HepG2 (cell line): Measurements from ENCODE around the gene UCK2. TPM values are rescaled to one million over a fixed set of nuclear protein-coding genes. Genes with fewer than 3 reads are reported as not detected.

Experiments used
- ATAC-seq: fragments of 200-7000 bp; cut with Tn5 transposase; 3 replicates; pipeline ENCODE4 v1.9.1; 2020; ENCODE audit warnings: mild to moderate bottlenecking, moderate library complexity
- BruUV-seq: library from RNA; stranded (reverse); fragments of 400-500 nt; replicated peaks from 2 replicates; lab custom pipeline; 2021; lab: Mats Ljungman, UMichigan
- CTCF ChIA-PET: fragments of 300-600 bp; formaldehyde crosslinking; extraction: SDS; loops from one replicate; lab custom pipeline; 2021; ENCODE audit warnings: low total read pairs, inconsistent platforms, low intra/inter-chr PET ratio; lab: Yijun Ruan, JAX
- POLR2A ChIA-PET: fragments of 350-600 bp; sonication (Branson Sonifier 250); formaldehyde crosslinking; loops from one replicate; lab custom pipeline; 2020; ENCODE audit warnings: antibody characterized with exemption, inconsistent platforms; lab: Yijun Ruan, JAX
- DNase-seq: peaks from one replicate; pipeline ENCODE4 v3.0.0-alpha.2; 2015; ENCODE audit warnings: low spot score
- FAIRE-seq: peaks from 3 replicates; lab custom pipeline; 2011; peaks lifted over from hg19 to GRCh38; lab: Jason Lieb, UNC
- H2AFZ ChIP-seq: one replicate; pipeline ENCODE4 v1.6.1; 2011; ENCODE audit warnings: low read length, inconsistent platforms
- H3K27ac ChIP-seq: fragments of 300-600 bp; 3 replicates; pipeline ENCODE4 v1.8.0; 2011; ENCODE audit warnings: mixed run types, mild to moderate bottlenecking, mixed read lengths, low read length, inconsistent platforms; ENCODE audit not compliant: insufficient read depth; ENCODE audit errors: extremely low read length
- H3K27me3 ChIP-seq, 2 experiments: fragments of 200-600 bp in 1 of 2; 2 replicates in 1 of 2; 3 replicates in 1 of 2; pipeline versions ENCODE4 v1.6.0 to v1.8.0; 2011; ENCODE audit warnings: low read length in 2 of 2, mild to moderate bottlenecking in 2 of 2, moderate library complexity in 2 of 2, inconsistent platforms in 1 of 2; ENCODE audit not compliant: insufficient read depth in 2 of 2, control insufficient read depth in 1 of 2
- H3K36me3 ChIP-seq, 2 experiments: fragments of 200-600 bp in 1 of 2; replicated peaks in 1 of 2; 2 replicates in 1 of 2; 3 replicates in 1 of 2; pipeline versions ENCODE4 v1.5.1 to v1.8.0; 2011; ENCODE audit warnings: low read length in 2 of 2, inconsistent platforms in 1 of 2; ENCODE audit not compliant: insufficient read depth in 2 of 2, control insufficient read depth in 1 of 2
- H3K4me1 ChIP-seq: 2 replicates; pipeline ENCODE4 v1.5.1; 2012; ENCODE audit warnings: low read length, inconsistent platforms; ENCODE audit not compliant: insufficient read depth
- H3K4me2 ChIP-seq: 2 replicates; pipeline ENCODE4 v1.6.0; 2011; ENCODE audit warnings: low read depth, low read length, inconsistent platforms
- H3K4me3 ChIP-seq, 3 experiments: fragments of 200-600 bp in 1 of 3; sonication (generic), shearing (Covaris generic) in 1 of 3; replicated peaks in 1 of 3; 2 replicates each; pipeline ENCODE4 v1.5.1; 2011 to 2016; ENCODE audit warnings: low read length in 3 of 3, inconsistent platforms in 2 of 3, low read depth in 2 of 3, mild to moderate bottlenecking in 2 of 3, control low read depth in 1 of 3, mixed read lengths in 1 of 3; ENCODE audit not compliant: insufficient read depth in 1 of 3
- H3K79me2 ChIP-seq: one replicate; pipeline ENCODE4 v1.6.1; 2011; ENCODE audit warnings: low read length, inconsistent platforms; ENCODE audit not compliant: insufficient read depth
- H3K9ac ChIP-seq: 2 replicates; pipeline ENCODE4 v1.6.0; 2011; ENCODE audit warnings: mild to moderate bottlenecking, low read depth, low read length, inconsistent platforms; ENCODE audit not compliant: insufficient read depth
- H3K9me3 ChIP-seq: 2 replicates; pipeline ENCODE4 v1.5.1; 2012; ENCODE audit warnings: mild to moderate bottlenecking, low read length
- H4K20me1 ChIP-seq: 2 replicates; pipeline ENCODE4 v1.6.0; 2011; ENCODE audit warnings: inconsistent platforms, mild to moderate bottlenecking, low read length, moderate library complexity; ENCODE audit not compliant: insufficient read depth
- CERS6 ChIP-seq: sonication (generic); formaldehyde crosslinking; IDR thresholded peaks from 2 replicates; pipeline ENCODE4 v1.5.0; 2020; ENCODE audit warnings: missing genetic modification reagents
- DNMT3B ChIP-seq: conservative IDR thresholded peaks from 2 replicates; pipeline ENCODE4 v1.6.1; 2016; ENCODE audit warnings: missing biosample characterization, control low read depth
- IKZF5 ChIP-seq: IDR thresholded peaks from 2 replicates; pipeline ENCODE4 v1.6.1; 2018; ENCODE audit warnings: missing genetic modification reagents, mild to moderate bottlenecking, missing compliant biosample characterization
- MTF2 ChIP-seq: sonication (generic); formaldehyde crosslinking; IDR thresholded peaks from 2 replicates; pipeline ENCODE4 v1.5.0; 2020; ENCODE audit warnings: missing genetic modification reagents, borderline replicate concordance
- MXD1 ChIP-seq: sonication (generic); formaldehyde crosslinking; IDR thresholded peaks from 2 replicates; pipeline ENCODE4 v1.4.0; 2020; ENCODE audit warnings: mild to moderate bottlenecking, missing genetic modification reagents
- PBX2 ChIP-seq: IDR thresholded peaks from 2 replicates; pipeline ENCODE4 v1.6.1; 2016; ENCODE audit warnings: control low read depth
- POLR2G ChIP-seq: fragments of 200-400 bp; formaldehyde crosslinking; IDR thresholded peaks from 2 replicates; pipeline ENCODE4 v1.6.1; 2018; ENCODE audit warnings: mild to moderate bottlenecking, low read depth, low read length, moderate library complexity
- THYN1 ChIP-seq: sonication (generic); formaldehyde crosslinking; IDR thresholded peaks from 2 replicates; pipeline ENCODE4 v1.8.1; 2023; ENCODE audit warnings: low read depth, mild to moderate bottlenecking, moderate library complexity, missing genetic modification reagents, borderline replicate concordance
- XBP1 ChIP-seq: sonication (generic); formaldehyde crosslinking; IDR thresholded peaks from 2 replicates; pipeline ENCODE4 v1.5.0; 2020; ENCODE audit warnings: missing genetic modification reagents
- ZFP91 ChIP-seq: sonication (generic); formaldehyde crosslinking; IDR thresholded peaks from 2 replicates; pipeline ENCODE4 v1.9.0; 2022; ENCODE audit warnings: missing genetic modification reagents, mild to moderate bottlenecking, borderline replicate concordance
- ZNF446 ChIP-seq: sonication (generic); formaldehyde crosslinking; IDR thresholded peaks from 2 replicates; pipeline ENCODE4 v1.5.0; 2020; ENCODE audit warnings: mild to moderate bottlenecking, missing genetic modification reagents
- ZNF556 ChIP-seq: sonication (generic); formaldehyde crosslinking; IDR thresholded peaks from 2 replicates; pipeline ENCODE4 v1.4.0; 2020; ENCODE audit warnings: mild to moderate bottlenecking, missing genetic modification reagents, borderline replicate concordance
- ZNF589 ChIP-seq: sonication (generic); formaldehyde crosslinking; conservative IDR thresholded peaks from 2 replicates; pipeline ENCODE4 v1.8.0; 2022; ENCODE audit warnings: mild to moderate bottlenecking, moderate library complexity, missing genetic modification reagents
- WGBS: methylation state at CpG from one replicate; pipeline ENCODE4 v1.1.6; 2017; ENCODE audit warnings: low lambda C conversion rate; 5-methylcytosine and 5-hydroxymethylcytosine counted together
- in situ Hi-C: cut with HindIII; loops from 2 replicates; pipeline ENCODE4 v1.10.0; 2017; ENCODE audit warnings: low pct_unique_long_range_greater_than_20kb; ENCODE audit not compliant: extremely low pct_ligation_motif_present
- intact Hi-C: fragments of 100-400 bp; cut with micrococcal nuclease; formaldehyde crosslinking; loops from one replicate; pipeline ENCODE4 v1.10.0; 2022; ENCODE audit not compliant: unreplicated experiment
- polyA plus RNA-seq, 8 experiments: library from polyadenylated mRNA; depleted of rRNA in 3 of 8; stranded (reverse) in 7 of 8; unstranded in 1 of 8; fragments of >200 nt; fragmentation: Illumina TruSeq in 4 of 8; extraction: Trizol in 4 of 8; gene quantifications; 2 replicates each; pipeline versions ENCODE4 v1.2.1 to v1.2.3, GENCODE V29; 2011 to 2016; ENCODE audit warnings: low read depth in 4 of 8, missing spikeins in 1 of 8, mixed read lengths in 1 of 8; ENCODE audit not compliant: insufficient read depth in 1 of 8
- total RNA-seq, 5 experiments: library from RNA; depleted of rRNA; stranded (reverse); fragments of >200 nt; fragmentation: Illumina TruSeq; extraction: Trizol; gene quantifications; 2 replicates each; pipeline ENCODE4 v1.2.3, GENCODE V29; 2016; ENCODE audit warnings: low read depth in 1 of 5
- TF ChIP-seq, protein P1 (sequence below): IDR thresholded peaks from 2 replicates; pipeline ENCODE4 v1.6.1; 2012; ENCODE audit warnings: low read length, improper control_type of control experiment

The UCK2 gene
- total and polyA plus RNA-seq, 2 of the 13 experiments (the other 11 are each of a cell fraction or from before 2014, with no cell fraction given): 64.3 to 78.0 TPM

DNA sequence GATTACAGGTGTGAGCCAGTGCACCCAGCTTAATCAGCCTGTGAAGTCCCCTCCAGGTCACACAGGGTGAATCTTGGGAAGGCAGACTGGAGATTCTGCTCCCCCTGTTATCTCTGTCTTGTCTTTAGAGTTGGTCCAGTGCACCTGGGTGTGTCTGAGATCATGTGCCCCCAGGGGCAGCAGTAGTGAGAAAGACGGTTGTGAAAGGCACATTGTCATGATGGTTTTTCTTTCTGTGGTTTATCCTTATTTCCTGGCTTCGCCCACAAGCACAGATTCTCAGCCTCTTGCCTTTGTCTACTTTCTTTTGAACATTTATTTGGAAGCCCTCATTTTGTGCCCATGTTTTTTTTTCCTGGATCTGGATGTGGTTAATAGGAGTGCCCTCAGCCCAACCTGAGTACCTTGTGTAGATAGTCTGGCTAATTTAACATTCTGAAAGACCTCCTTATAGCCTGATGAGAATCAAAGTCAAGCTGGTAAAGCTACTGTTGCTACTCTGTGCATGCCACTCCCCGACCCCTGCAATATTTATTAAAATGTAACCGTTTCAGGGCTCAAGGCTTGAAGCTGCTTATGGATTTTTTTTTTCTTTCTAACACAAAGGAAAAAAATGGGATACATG, 23.7 kb downstream of the UCK2 start (continued):
- TF ChIP-seq XBP1: no peak

DNA sequence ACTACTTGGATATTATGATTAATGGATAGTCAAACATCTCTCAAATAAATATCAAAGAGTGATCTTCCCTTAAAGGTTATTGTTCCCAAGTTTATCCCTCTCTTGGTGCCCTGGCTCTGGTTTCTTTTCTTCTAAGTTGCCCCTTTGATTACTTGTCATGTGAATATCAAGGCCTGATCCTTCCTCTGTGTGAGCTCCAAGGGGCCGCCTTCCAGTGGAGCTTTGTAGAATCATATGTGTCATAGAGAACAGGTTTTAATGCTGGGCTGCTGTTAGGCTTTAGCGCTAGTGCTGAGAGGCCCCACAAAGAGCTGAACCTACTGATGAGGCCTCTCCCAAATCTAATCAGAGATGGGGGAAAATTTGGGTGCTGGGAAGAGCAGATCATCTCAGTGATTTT, 25.5 kb downstream of the UCK2 start:
- no peak overlapping the region for H2AFZ ChIP-seq
- no peaks in the 10 kb centered on the region for H3K27me3 ChIP-seq
- POLR2A ChIA-PET: no interaction called here
- H3K27ac ChIP-seq: no peak overlapping the region
- no peak overlapping the region for H3K9ac ChIP-seq
- peaks cover 89% of the 10 kb centered on the region for H3K79me2 ChIP-seq
- ATAC-seq: no peak
- no peak overlapping the region for H3K4me2 ChIP-seq
- 100% methylated on average over 2 of the region's 2 CpGs for WGBS
- intact Hi-C loops: no loop called here
- no peaks in the 10 kb centered on the region for H3K9me3 ChIP-seq
- FAIRE-seq: no peak
- DNase-seq: no peak
- no peaks in the 10 kb centered on the region; a peak in 1 of 5 replicates for H3K36me3 ChIP-seq
- peaks cover 56% of the 10 kb centered on the region for H3K4me1 ChIP-seq
- H3K4me3 ChIP-seq: no peak overlapping the region
- in situ Hi-C loops: no loop called here
- H4K20me1 ChIP-seq: peaks cover 46% of the 10 kb centered on the region
- CTCF ChIA-PET: no interaction called here
- no TSS peak for BruUV-seq
- TF ChIP-seq ZNF589 (CRISPR knock-in tag): no peak
- no peak for TF ChIP-seq DNMT3B
- no peak for TF ChIP-seq MTF2 (CRISPR knock-in tag)
- no peak for TF ChIP-seq IKZF5 (CRISPR knock-in tag)
- no peak for TF ChIP-seq ZNF446 (CRISPR knock-in tag)
- no peak for TF ChIP-seq PBX2 (CRISPR knock-in tag)
- no peak for TF ChIP-seq POLR2G
- TF ChIP-seq ZNF556 (CRISPR knock-in tag): no peak
- TF ChIP-seq CERS6 (CRISPR knock-in tag): no peak
- TF ChIP-seq, protein P1, sequence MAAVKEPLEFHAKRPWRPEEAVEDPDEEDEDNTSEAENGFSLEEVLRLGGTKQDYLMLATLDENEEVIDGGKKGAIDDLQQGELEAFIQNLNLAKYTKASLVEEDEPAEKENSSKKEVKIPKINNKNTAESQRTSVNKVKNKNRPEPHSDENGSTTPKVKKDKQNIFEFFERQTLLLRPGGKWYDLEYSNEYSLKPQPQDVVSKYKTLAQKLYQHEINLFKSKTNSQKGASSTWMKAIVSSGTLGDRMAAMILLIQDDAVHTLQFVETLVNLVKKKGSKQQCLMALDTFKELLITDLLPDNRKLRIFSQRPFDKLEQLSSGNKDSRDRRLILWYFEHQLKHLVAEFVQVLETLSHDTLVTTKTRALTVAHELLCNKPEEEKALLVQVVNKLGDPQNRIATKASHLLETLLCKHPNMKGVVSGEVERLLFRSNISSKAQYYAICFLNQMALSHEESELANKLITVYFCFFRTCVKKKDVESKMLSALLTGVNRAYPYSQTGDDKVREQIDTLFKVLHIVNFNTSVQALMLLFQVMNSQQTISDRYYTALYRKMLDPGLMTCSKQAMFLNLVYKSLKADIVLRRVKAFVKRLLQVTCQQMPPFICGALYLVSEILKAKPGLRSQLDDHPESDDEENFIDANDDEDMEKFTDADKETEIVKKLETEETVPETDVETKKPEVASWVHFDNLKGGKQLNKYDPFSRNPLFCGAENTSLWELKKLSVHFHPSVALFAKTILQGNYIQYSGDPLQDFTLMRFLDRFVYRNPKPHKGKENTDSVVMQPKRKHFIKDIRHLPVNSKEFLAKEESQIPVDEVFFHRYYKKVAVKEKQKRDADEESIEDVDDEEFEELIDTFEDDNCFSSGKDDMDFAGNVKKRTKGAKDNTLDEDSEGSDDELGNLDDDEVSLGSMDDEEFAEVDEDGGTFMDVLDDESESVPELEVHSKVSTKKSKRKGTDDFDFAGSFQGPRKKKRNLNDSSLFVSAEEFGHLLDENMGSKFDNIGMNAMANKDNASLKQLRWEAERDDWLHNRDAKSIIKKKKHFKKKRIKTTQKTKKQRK: no peak
- TF ChIP-seq ZFP91: no peak
- no peak for TF ChIP-seq MXD1 (CRISPR knock-in tag)
- no peak for TF ChIP-seq THYN1 (CRISPR knock-in tag)
